HG03432 (cell line): ENCODE measurements around the gene TMEM187.

ENCODE experiments used
- ATAC-seq: cut with Tn5 transposase; IDR thresholded peaks from one replicate; pipeline ENCODE4 v1.9.1; 2021; ENCODE audit warnings: mild to moderate bottlenecking, moderate library complexity; ENCODE audit not compliant: unreplicated experiment

Gene TMEM187

DNA sequence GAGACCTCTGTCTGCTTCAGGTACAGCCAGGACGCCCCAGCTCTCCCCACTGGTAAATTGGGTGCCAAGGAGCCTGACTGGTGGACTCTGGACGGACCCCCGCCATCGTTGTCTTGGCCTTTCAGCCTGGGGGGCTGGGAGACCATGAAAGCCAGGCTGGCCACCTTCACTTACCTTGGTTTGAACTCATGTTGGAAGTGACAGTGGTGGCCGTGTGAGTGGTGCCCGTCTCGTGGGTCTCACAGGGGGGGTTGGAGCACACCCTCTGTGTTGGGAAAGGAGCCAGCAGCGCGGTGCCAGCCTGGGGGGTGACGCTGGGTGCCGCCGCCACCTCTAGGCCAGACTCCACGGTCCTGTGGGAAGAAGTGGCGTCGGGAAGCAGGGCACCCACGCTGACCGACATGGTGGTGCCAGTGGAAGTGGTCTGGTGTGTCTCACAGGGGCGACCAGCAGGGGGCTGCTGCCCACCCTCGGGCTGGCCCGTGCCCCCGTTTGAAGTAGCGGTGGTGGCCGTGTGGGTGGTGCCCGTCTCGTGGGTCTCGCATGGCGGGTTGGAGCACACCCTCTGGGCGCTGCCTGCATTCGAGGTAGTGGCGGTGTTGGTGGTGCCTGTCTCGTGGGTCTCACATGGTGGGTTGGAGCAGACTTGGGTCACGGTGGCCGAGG lies 18.5 kb upstream of the TMEM187 start:
- no peak for ATAC-seq

DNA sequence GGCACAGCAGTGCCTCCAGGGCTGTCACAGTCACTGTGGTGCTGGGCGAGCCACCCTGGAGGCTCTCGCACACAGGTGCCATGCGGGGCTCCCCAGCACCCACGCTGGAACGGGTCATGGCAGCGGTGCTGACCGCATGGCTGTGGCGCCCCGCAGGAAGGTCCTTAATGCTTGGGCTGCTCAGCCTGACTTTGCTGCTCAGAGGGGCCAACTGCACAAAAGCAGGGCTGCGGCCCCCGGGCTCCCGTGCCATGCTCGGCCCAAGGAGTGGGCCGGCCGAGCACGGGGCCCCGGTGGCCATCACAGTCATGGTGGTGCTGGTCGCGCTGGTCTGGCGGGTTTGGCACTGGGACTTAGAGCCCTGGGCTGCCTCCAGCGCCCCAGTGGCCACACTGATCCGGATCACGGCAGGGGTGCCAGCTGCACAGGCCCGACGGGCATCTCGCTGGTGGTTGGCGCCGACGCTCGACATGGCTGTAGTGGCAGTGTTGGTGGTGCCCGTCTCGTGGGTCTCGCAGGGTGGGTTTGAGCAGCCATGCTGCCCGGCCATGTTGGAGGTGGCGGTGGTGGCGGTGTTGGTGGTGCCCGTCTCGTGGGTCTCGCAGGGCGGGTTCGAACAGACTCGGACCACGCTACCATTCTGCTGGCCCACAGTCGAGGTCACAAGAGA lies 17.9 kb upstream of the TMEM187 start:
- no peak for ATAC-seq

DNA sequence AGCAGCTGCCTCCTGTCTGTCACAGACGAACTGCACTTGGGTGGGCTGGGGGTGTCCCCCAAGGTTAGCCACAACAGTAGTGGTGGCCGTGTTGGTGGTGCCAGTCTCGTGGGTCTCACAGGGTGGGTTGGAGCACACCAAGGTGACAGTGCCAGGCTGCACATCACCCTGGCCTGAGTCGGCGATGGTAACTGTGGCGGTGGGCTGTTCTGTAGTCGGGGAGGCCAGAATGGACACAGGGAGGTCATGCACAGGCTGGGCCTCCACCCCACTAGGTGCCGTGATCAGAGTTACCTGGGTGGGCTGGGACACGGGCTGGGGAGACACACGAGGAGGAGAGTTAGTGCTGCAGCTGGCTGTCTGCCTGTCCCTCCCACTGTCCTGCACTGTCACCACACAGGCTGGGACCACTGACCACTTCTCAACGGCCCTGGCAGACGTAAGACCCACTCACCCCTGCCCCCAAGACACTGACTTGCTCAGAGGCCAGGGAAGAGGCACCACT lies 17.3 kb upstream of the TMEM187 start:
- ATAC-seq, result no peak

DNA sequence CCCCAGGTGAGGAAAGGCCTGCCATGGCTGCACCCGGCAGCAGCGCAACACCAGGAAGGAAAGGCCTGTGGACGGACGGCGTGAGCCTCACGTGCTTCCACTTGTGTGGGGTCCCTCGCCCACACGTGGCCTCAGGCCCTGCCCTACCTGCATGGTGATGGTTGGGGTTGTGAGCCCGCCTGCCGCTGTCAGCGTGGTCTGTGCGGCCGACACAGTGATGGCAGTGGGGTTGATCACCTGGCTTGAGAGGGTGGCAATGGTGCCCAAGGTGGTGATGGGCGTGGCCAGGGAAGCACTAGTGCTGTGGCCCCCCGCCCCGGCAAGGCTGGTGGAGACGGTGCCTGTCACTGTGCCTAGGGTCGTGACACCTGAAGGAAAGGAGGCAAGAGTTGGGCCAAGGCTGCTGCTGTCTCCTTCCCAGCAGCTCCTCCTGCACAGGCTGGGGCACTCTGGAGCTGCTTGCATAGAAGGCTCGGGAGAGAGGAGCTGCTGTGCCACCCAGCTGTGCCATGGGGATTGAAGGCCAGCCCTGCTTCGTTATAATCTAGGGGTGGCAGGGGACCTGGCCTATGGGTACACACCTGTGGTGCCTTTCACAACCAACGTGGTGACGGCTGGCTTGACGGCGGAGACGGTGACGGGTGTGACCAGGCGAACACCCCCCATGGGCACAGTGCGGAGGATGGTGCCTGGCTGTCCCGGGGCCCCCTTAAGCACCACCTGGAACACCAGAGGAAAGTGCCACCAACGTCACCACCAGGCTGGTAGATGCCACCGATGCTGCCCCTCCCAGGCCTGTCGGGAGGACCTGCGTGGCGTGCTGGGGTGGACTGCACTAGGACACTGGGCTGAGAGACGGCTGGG lies 16.3 kb upstream of the TMEM187 start:
- ATAC-seq, result no peak

DNA sequence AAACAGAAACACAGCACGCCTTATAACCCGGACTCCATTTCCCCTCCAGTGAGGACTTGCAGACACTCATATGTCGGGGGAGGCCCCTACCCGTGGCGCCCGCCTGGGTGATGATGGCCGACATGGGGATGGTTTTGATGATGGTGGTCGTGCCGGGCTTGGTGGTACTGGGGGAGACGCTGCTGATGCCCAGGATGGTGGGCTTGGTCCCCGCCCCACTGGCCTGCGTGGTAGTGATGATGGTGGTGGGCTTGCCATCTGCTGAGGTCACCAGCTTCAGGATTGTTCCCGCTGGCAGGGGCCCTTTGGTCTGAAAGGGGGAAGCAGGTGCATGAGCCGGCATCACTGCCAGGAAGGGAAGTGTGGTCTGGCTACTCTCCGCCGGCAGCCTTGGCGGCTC lies 15.3 kb upstream of the TMEM187 start:
- ATAC-seq, result no peak

DNA sequence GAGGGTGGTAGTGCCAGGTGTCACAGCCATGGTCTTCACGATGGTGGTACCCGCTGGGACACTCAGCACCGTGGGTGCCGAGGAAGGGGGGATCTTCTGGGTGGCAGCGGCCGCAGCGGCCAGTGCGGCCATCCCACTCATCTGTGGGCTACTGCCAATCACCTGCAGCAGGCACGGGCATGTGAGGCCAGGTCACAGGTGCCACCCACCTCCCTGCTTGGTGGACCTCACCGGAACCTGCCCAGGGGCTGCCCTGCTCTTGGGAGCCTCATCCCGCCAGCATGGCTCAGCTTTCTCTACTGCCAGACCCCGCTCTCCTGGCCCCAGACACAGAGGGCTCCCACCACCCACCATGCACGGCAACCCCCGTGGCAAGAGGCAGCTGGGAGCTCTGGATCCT lies 13.9 kb upstream of the TMEM187 start:
- no peak for ATAC-seq

DNA sequence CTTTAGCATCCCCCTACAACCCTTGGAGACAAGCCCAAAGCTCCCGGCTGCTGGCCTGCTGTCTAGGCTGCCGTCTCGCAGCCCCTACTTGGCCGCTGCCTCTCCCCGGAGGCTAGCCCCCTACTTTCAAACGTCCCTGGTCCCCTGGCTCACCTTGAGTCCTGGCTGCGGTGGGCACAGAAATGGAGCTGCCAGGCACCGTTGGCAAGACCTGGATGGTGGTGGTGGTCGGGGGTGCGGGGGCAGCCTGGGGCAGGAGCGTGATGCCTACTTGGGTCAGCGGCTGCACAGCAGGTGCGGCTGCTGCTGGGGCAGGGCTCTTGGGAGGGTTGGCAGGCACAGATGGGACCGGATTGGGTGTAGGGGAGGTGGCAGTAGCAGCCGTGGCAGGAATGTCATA lies 12.9 kb upstream of the TMEM187 start:
- no peak for ATAC-seq

DNA sequence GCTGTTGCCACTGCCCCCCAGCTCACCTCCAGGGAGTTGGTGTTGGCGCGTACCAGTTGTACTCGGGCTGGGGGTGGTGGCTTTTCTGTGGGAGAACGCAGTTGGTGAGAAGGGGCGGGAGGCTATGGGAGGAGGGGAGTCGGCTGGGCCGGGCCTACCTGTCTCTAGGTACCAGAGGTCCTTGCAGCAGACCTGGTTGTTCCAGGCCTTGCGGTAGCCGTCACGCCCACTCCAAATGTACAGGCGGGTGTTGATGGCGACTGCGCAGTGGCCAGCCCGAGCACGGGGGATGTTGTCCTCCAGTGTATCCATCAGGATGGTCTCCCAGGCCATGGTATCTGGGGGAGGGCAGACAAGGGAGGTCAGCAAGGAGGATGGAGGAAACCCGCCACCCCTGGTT lies 12.5 kb upstream of the TMEM187 start:
- ATAC-seq, result no peak

DNA sequence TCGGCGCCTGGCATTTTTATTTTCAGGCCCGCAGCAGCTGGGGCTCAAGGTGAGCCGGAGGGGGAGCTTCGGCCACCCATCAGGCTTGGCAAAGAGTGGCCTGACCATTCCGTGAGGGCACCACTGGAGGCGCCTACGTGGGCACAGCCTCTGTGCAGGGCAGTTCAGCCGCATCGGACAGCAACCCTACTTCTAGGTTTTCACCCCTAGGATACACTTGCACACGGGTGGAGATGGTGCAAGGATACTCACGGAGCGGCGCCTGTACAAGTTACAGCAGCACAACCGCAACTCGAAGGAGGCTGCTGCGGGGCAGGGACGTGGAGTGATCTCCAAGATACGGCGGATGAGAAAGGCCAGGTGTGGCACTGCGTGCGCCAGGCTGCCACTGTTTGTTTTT lies 11.8 kb upstream of the TMEM187 start:
- ATAC-seq, result no peak

DNA sequence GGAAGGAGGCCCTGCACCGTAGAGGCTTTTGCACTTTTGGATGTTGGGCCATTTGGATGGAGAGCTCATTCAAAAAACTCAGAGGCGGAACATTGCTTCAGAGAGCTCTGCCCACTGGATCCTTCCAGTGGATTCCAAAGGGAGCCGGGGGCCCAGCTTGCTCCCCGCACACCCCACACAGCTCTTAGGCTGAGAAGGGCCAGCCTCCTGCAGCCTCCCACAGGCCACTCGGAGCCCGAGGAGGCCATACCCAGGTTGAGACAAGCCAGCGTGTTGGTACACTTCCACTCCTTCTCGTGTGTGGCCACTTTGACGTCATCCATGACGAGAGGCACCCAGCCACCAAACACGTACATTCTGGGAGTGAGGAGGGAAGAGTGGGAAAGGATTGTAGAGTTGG lies 11.3 kb upstream of the TMEM187 start:
- ATAC-seq, result no peak

DNA sequence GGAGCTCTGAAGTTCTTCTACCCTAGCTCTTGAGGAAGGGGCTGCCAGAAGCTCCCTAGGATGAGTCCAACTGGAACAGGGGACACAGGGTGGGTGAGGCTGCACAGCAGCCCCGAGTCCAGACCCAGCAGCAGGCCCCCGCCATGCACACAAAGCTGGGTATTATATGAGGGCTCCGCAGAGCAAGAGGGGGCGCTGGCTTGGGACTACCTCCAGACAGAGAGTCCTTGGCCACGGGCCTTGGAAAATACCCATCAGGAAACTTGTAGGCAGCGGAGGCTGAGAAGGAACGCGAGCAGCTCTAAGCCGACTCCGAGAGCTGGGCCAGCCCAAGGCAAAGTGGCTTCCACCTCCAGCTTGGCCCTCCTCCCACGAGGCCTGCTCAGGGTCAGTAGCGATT lies 9.0 kb upstream of the TMEM187 start:
- ATAC-seq, result no peak

DNA sequence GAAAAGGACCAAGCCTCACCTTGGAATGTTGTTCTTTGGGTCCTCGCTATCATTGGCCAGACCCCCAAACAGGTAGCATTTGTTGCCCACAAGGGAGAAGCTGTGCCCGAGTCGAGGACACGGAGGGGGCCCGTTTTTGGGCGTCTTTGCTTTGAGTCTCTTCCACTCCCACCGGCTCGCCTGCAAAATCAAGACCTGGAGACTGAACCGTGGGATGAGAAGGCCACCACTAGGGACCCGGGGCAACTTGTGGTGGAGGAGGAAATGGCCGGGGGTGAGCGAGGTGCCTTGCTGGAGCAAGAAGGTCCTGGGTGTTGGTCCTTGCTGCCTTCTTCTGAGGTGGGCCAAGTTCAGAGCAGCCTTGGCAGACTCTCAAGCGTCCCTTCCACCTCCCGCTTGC lies 8.4 kb upstream of the TMEM187 start:
- no peak for ATAC-seq

DNA sequence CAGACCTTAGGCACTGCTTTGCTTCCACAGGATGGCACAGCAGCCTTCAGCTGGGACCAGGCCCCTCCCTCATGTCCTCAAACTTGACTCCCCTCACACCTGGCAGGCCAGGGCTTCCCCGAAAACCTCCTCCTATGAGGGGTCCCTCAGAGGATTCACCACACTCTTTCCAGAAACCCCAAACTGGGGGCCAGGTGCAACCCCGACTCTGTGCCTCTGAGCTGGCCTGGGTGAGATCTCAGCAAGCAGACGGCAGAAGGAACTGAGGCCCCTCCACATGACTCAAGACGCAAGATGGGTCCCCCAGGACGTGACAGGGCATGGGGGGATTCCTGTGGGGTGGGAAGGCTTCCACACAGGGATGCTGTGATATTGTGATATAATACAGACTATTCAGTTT lies 7.1 kb upstream of the TMEM187 start:
- no peak for ATAC-seq

DNA sequence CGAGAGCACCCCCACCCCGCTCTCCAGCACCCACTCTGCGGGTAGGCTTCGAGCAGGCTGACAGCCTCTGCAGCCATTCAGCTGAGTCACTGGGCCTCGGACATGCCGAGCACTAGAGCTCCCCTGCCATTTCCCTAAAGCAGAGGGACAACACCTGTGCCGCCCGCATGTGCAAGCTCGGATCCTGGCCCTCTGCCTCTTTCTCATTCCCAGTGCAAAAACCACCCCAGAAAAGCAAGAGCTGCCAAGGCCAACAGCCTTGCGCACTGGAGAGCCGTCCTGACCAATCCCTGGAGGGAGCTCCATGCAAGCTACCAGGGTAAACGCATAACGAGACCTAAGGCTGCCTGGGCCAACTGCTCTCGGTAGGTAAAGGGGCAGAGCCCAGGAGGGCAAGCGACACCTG lies 6.3 kb upstream of the TMEM187 start:
- ATAC-seq, result no peak

DNA sequence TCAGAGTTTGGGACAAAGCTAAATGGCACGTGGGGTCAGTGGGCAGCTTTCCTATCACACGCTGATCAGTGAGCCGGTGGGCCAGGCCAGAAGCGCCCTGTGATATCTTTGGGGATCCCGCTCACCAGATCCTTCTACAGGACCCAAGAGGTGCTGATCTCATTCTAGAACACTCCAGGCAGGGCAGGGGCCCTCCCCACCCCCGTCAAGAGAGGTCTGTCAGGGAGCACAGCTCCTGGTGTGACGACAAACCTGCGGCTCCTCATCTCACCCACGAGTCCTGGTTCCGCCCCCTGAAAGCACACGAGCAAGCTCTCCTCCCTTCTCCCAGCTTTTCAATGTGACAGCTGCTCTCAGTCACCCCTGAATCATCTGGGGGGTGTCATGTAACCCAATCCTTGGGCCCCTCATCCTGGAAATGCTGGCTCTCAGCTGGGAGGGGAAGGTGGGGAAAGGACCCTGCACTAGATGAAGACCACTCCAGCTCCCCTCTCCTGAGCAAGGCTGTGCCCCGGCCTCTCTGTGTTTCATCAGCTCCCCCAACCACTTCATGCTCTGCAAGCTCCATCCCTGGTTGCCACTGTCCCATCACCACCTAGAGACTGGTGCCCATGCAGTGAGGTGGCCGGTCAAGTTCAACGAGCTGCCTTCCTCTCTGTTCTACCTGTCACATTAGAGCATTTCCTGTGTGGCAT lies 5.6 kb upstream of the TMEM187 start:
- no peak for ATAC-seq

DNA sequence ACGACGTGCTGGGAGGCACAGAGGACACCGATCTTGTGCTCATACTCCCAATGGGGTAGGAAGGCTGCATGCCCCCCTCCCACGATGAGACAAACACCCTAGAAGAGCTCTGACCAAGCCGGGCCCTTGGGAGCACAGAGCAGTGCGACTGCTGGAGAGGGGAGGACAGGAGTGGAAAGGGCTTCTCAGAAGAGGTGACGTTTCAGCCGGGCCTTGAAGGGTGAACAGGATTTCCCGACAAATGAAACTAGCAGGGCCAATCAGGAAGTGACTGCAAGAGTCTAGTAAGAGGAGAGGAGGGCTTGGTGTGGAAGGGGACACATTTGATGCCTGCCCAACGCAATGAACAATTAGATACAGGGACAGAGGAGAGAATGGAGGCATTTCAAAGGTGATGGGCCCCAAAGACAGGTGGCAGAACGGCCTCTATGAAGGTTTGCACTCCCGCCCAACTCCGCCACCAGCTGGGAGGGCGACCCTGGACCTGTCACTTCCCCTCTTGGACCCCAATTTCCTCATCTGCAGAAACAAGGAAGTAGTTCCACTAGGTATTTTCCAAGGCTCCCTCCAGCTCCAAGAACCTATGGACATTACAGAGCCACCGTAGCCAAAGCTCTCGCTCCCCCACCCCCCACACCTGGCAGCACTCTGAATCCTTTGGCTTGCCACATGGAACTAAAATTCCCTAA lies 4.9 kb upstream of the TMEM187 start:
- no peak for ATAC-seq

DNA sequence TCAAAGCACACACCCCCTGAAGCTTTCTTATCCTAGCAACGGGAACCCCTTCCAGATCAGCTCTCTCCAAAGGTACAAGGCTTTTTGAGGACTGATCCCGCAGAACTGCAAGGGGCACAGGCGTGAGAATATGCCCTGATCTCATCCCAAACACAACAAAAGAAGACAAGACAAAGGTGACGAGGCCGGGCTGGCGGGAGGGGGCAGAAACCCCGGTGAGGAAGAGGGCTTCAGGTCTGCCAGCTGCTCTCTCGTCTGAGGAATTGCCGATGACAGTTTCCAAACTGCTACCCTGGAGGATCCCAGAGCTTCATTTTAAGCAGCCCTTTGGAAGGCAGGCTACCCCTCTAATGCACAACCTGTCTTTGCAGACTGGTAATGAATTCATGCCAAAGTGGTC lies 4.3 kb upstream of the TMEM187 start:
- ATAC-seq, result no peak

DNA sequence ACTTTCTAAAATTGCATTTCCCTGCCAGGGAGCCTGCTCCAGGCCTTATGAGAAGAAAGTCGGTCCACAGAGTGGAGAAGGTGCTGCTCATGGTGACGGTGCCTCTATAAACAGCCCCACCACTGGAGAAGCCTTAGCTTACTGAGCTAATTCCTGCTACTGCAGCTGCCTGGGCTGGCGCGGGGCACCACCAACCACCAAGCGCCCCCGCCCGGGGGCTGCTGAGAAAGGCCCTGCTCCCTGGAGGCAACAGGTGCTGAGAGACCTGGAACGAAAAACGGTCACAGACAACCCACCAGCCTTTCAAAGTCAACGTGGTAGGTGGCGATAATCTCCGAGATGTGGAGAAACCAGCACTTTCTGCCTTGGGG lies 3.8 kb upstream of the TMEM187 start:
- ATAC-seq, result no peak

DNA sequence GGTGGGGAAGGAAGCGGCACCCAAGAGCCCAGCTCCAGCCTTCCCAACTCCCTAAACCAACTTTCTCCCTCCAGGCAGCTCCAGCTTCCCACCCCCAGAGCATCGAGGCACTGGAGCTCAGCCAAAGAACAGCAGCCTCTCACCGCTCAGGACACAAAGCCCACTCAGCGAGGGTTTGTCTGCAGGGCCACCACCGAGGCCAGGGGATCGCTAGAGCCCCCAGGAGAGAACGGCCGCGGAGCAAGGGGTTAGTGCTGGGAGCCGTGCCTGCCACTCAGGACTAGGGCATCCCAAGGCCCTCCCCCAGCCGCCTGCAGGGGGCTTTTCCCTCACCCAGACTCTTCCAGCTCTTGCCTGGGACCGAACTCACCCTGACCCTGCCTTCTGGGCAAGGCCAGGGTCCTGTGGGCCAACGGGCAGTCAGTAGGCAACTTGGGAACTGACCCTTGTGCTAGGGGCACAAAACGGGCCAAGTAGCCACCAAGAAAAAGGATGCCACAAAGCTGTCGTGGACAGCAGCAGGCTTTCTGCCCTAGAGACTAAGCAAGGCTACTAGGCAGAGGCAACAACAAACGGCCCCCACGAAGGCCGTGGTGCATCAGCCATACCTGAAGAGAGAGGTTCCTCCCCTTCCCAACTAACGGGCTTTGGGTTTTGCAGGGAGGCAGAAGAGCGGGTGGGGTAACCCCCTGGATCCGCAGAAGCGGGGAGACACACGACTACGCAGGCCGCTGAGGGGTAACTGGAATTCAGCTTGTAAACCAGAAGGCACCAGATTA lies 3.2 kb upstream of the TMEM187 start:
- ATAC-seq, result no peak

DNA sequence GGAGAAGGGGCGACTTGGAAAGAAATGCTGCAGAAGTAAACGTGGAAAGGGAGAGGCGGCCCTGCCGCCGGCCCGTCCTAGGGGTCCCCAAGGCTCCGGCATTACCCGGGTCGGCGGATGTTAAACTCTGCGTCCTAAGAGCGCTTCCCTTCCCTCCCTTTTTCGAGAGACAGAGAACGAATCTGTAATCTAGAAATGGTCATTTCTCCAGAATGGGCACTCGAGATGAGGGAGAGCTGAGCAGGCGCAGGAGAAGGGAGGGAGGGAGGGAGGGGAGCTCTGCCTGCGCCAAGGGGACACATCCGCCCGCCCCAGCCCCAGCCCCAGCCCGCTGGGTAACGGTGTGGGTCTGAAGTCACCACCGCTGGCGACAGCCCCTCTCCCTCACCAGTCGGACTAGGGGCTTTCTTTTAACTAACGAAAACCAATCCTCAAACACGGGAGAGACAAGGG lies 2.6 kb upstream of the TMEM187 start:
- ATAC-seq, result no peak
